Measurements from ENCODE around the gene CEBPE. TPM values are rescaled to one million over a fixed set of nuclear protein-coding genes. Genes with fewer than 3 reads are reported as not detected.

The CEBPE gene
- total RNA-seq, 1 donor from 2014 or later, result not detected

DNA sequence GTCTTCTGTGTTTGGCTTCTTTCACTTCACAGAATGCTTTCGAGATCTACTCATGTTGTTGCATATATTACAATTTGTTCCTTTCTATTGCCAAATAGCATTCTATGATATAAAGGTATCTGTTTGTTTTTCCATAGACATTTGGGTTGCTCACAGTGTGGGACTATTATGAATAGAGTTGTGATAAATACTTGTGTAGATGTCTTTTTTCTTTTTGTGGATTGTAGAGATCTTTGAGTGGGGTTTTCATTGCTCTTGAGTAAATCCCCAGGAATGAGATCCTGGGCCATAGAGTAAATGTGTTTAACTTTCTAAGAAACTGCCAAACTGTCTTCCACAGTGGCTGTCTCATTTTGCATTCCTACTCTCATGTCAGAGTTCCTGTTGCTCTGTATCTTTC, 24.9 kb upstream of the CEBPE start:
- TF ChIP-seq, protein P1, sequence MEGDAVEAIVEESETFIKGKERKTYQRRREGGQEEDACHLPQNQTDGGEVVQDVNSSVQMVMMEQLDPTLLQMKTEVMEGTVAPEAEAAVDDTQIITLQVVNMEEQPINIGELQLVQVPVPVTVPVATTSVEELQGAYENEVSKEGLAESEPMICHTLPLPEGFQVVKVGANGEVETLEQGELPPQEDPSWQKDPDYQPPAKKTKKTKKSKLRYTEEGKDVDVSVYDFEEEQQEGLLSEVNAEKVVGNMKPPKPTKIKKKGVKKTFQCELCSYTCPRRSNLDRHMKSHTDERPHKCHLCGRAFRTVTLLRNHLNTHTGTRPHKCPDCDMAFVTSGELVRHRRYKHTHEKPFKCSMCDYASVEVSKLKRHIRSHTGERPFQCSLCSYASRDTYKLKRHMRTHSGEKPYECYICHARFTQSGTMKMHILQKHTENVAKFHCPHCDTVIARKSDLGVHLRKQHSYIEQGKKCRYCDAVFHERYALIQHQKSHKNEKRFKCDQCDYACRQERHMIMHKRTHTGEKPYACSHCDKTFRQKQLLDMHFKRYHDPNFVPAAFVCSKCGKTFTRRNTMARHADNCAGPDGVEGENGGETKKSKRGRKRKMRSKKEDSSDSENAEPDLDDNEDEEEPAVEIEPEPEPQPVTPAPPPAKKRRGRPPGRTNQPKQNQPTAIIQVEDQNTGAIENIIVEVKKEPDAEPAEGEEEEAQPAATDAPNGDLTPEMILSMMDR (IDR thresholded peaks at IDR 0.05; ENCODE audit: unreplicated experiment), result no peak
- Mint-ChIP-seq H3K4me3 (ENCODE audit: low read depth) (no peak overlapping the region), H3K4me1 (ENCODE audit: low read depth) (no peaks in the 10 kb centered on the region), H3K9me3 (ENCODE audit: low read depth) (no peaks in the 10 kb centered on the region), H3K27ac (no peak overlapping the region), H3K36me3 (ENCODE audit: insufficient read depth) (peaks cover 1% of the 10 kb centered on the region), H3K27me3 (no peaks in the 10 kb centered on the region)
- no peak for DNase-seq (ENCODE audit: low spot score, unreplicated experiment)

DNA sequence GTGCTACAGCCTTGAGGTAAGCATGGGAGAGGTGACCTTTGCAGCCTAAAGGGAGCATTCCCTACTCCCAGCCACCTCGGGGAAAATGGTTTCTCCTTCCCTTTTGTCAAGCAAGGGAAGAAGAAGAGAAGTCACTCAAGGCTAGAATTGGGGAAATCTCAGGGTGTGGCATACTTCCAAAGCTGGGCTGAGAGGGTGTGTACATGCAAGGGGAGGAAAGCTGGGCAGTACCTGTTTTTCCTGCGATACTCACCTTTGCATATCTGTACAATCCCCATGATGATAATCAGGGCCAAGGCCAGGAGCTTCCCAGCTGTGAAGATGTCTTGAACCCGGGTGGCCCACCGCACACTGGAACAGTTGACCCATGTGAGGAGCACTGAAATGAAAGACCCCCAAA, 23.8 kb upstream of the CEBPE start:
- Mint-ChIP-seq H3K27ac (no peak overlapping the region), H3K27me3 (no peaks in the 10 kb centered on the region), H3K9me3 (ENCODE audit: low read depth) (no peaks in the 10 kb centered on the region), H3K4me3 (ENCODE audit: low read depth) (no peak overlapping the region), H3K4me1 (ENCODE audit: low read depth) (peaks cover 5% of the 10 kb centered on the region), H3K36me3 (ENCODE audit: insufficient read depth) (no peaks in the 10 kb centered on the region)
- DNase-seq (ENCODE audit: low spot score, unreplicated experiment), result no peak
- TF ChIP-seq, protein P1 (IDR thresholded peaks at IDR 0.05; ENCODE audit: unreplicated experiment), result no peak

DNA sequence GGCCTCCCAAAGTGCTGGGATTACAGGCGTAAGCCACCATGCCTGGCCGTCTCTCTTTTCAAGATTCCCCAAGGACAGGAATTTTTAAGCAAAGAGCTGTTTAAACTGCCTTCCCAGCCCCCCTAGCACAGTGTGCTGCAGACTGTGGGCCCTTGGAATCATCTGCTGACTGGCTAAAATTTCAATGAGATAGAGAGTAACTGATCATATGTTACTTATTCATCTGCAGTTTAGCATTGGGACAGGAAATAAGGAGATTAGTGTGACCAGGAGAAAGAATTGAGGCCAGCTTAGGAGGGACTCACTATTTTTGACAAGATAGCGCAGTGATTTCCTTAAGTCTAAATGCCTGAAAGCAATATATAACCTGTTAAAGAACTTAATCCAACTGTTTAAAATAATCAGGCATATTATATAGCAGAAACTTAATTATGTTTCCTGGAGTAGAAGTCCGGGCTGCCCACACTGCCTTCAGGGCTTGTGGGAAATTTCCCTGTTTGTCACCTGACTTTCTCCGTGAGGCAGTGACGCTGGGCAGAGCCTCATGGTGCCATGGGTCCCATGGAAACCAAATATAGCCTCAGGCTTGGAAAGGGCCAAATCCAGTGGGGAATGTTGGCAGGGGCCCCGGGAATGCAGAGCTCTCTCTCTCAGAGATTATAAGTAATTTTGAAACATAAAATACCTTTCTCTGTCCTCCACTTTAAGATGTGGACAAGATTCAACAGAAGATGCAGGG, 22.8 kb upstream of the CEBPE start:
- H3K4me3 Mint-ChIP-seq (ENCODE audit: low read depth), result no peak overlapping the region
- TF ChIP-seq, protein P1 (IDR thresholded peaks at IDR 0.05; ENCODE audit: unreplicated experiment), result no peak
- no peaks in the 10 kb centered on the region for H3K36me3 Mint-ChIP-seq (ENCODE audit: insufficient read depth)
- no peak overlapping the region for H3K27ac Mint-ChIP-seq
- no peak for DNase-seq (ENCODE audit: low spot score, unreplicated experiment)
- peaks cover 7% of the 10 kb centered on the region for H3K4me1 Mint-ChIP-seq (ENCODE audit: low read depth)
- no peaks in the 10 kb centered on the region for H3K27me3 Mint-ChIP-seq
- no peaks in the 10 kb centered on the region for H3K9me3 Mint-ChIP-seq (ENCODE audit: low read depth)

DNA sequence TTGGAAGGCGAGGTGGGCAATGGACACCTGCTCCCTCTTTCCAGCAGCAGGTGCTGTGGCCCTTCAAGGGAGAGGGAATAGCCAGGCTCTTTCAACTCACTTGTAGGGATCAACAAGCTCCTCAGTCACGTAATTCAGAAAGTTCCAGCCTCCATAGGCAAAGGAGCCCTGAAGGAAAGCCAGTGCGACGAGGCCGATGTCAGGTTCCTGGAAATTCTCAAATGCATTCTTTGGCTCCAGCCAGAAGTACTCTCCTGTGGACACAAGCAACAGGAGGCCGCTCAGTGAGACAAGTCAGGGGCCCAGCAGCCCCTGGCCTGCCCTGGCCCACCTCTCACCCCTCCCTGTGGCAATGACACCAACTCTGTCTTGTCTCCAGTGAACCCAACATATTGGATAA, 21.3 kb upstream of the CEBPE start:
- Mint-ChIP-seq H3K4me3 (ENCODE audit: low read depth) (no peak overlapping the region), H3K27me3 (no peaks in the 10 kb centered on the region), H3K36me3 (ENCODE audit: insufficient read depth) (no peaks in the 10 kb centered on the region), H3K4me1 (ENCODE audit: low read depth) (peaks cover 7% of the 10 kb centered on the region), H3K9me3 (ENCODE audit: low read depth) (no peaks in the 10 kb centered on the region), H3K27ac (no peak overlapping the region)
- TF ChIP-seq, protein P1 (IDR thresholded peaks at IDR 0.05; ENCODE audit: unreplicated experiment), result no peak
- no peak for DNase-seq (ENCODE audit: low spot score, unreplicated experiment)

DNA sequence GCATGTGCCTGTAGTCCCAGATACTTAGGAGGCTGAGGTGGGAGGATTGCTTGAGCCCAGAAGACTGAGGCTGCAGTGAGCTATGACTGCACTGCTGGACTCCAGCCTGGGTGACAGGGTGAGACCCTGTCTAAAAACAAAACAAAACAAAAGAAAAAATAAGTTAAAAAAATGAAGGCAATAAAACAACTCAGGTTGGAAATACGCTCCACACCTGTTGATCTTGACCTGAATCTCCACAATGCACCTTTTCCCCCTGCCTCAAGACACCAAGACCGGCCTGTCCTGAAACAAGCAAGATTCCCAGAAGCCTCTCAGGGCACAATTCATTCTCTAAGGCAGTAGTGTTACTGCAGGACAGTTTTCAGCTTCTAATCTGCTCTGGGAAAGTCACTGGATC, 20.8 kb upstream of the CEBPE start:
- no peak overlapping the region for H3K4me3 Mint-ChIP-seq (ENCODE audit: low read depth)
- no peaks in the 10 kb centered on the region for H3K36me3 Mint-ChIP-seq (ENCODE audit: insufficient read depth)
- no peaks in the 10 kb centered on the region for H3K27me3 Mint-ChIP-seq
- H3K4me1 Mint-ChIP-seq (ENCODE audit: low read depth), result peaks cover 7% of the 10 kb centered on the region
- H3K9me3 Mint-ChIP-seq (ENCODE audit: low read depth), result no peaks in the 10 kb centered on the region
- no peak for DNase-seq (ENCODE audit: low spot score, unreplicated experiment)
- TF ChIP-seq, protein P1 (IDR thresholded peaks at IDR 0.05; ENCODE audit: unreplicated experiment), result no peak
- no peak overlapping the region for H3K27ac Mint-ChIP-seq
